ENCODE data around the gene WDR44. TPM values are rescaled to one million over a fixed set of nuclear protein-coding genes. Genes with fewer than 3 reads are reported as not detected.
"Not testable (repeated sequence)": the region's sequence is repeated elsewhere in the genome, so short reads cannot be mapped to it uniquely, and the experiment has no call there.

The WDR44 gene
- total RNA-seq, 1 experiment from 2014 or later: 8.5 TPM

GRCh38 chrX:118448273-118448783 lies 102.4 kb downstream of the WDR44 start:
- DNase-seq (ENCODE audit: low read depth, low spot score): no peak
- in situ Hi-C loops (cut with HindIII; ENCODE audit: low pct_unique_long_range_greater_than_20kb, low sequenced_read_pairs): no loop called here

- in situ Hi-C loops (cut with HindIII; ENCODE audit: low pct_unique_long_range_greater_than_20kb, low sequenced_read_pairs): no loop called here
- DNase-seq (ENCODE audit: low read depth, low spot score): no peak
Measured at GRCh38 chrX:118455013-118455412, 109.1 kb downstream of the WDR44 start.

- peak; percentile 55 for DNase-seq (ENCODE audit: low read depth, low spot score)
- in situ Hi-C loops (cut with HindIII; ENCODE audit: low pct_unique_long_range_greater_than_20kb, low sequenced_read_pairs): no loop called here
Measured at GRCh38 chrX:118459494-118459893, 113.6 kb downstream of the WDR44 start.

DNA sequence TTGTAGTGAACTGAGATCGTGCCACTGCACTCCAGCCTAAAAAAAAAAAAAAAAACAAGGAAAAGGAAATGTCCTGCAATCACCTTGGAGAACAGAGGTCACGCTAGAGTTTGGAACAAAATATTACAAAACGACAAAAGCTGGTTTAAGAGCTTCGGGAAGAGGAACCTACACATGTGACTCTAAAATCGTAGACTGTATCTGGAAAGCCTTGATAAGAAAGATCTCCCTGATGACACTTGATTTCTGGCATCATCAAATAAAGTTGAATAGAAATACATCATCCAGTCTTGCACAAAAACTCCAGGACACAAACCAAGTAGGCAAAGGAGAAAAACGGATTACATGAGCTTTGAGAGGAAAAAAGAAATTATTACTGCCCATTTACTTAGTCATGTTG lies 118.6 kb downstream of the WDR44 start:
- DNase-seq (ENCODE audit: low read depth, low spot score): no peak
- in situ Hi-C loops (cut with HindIII; ENCODE audit: low pct_unique_long_range_greater_than_20kb, low sequenced_read_pairs): no loop called here

DNA sequence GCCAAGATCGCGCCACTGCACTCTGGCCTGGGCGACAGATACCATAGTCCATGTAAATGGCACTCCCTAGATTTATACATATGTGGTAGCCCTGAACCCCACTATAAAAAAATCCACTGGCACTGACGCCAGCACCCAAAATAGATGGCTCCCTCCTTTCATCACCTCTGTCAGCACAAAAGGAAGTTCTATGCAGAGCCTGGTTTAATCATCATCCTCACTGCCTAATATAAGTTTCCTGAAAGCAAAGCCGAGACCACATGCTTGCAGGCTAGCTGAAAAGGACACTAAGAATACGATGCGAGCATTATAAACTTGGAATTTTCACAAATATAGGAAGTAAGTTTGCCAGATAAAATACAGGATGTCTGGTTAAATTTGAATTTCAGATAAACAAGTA lies 122.2 kb downstream of the WDR44 start:
- in situ Hi-C loops (cut with HindIII; ENCODE audit: low pct_unique_long_range_greater_than_20kb, low sequenced_read_pairs): no loop called here
- DNase-seq (ENCODE audit: low read depth, low spot score): no peak

GRCh38 chrX:118470721-118471347 lies 124.9 kb downstream of the WDR44 start:
- DNase-seq (ENCODE audit: low read depth, low spot score); in situ Hi-C loops (cut with HindIII; ENCODE audit: low pct_unique_long_range_greater_than_20kb, low sequenced_read_pairs): not testable (repeated sequence)

DNA sequence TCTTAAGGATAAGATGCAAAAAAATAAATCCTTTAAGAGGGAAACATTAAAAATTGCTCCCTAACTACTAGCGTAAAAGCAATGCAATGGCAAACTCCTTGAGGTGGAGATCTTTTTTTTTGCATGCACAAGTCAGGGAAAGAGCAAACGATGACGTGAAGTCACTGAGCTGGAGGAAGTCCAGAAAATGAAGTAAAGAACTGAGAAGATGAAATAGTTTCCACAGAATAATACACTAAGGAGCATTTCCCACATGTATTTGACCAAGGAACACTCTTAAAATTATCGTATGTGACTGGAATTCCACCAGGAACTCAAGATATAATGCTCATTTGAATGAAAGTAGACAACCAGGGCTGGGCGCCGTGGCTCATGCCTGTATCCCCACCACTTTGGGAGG lies 128.7 kb downstream of the WDR44 start:
- DNase-seq (ENCODE audit: low read depth, low spot score): no peak

GRCh38 chrX:118475903-118476302 lies 130.0 kb downstream of the WDR44 start:
- in situ Hi-C loops (cut with HindIII; ENCODE audit: low pct_unique_long_range_greater_than_20kb, low sequenced_read_pairs): no loop called here
- DNase-seq (ENCODE audit: low read depth, low spot score): no peak

More for the DNA sequence above, 128.7 kb downstream of the WDR44 start:
- in situ Hi-C loops (cut with HindIII; ENCODE audit: low pct_unique_long_range_greater_than_20kb, low sequenced_read_pairs): no loop called here

- DNase-seq (ENCODE audit: low read depth, low spot score): no peak
- in situ Hi-C loops (cut with HindIII; ENCODE audit: low pct_unique_long_range_greater_than_20kb, low sequenced_read_pairs): no loop called here
Measured at GRCh38 chrX:118480172-118480571, 134.3 kb downstream of the WDR44 start.

DNA sequence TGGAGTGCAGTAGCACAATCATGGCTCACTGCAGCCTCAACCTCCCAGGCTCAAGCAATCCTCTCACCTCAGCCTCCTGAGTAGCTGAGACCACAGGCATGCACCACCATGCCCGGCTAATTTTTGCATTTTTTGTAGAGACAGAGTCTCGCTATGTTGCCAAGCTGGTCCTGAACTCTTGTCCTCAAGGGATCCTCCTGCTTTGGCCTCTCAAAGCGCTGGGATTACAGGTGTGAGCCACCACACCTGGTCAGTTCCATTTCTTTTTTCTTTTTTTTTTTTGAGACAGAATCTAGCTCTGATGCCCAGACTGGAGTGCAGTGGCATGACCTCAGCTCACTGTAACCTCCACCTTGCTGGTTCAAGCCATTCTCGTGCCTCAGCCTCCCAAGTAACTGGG lies 136.5 kb downstream of the WDR44 start:
- in situ Hi-C loops (cut with HindIII; ENCODE audit: low pct_unique_long_range_greater_than_20kb, low sequenced_read_pairs); DNase-seq (ENCODE audit: low read depth, low spot score): not testable (repeated sequence)

DNA sequence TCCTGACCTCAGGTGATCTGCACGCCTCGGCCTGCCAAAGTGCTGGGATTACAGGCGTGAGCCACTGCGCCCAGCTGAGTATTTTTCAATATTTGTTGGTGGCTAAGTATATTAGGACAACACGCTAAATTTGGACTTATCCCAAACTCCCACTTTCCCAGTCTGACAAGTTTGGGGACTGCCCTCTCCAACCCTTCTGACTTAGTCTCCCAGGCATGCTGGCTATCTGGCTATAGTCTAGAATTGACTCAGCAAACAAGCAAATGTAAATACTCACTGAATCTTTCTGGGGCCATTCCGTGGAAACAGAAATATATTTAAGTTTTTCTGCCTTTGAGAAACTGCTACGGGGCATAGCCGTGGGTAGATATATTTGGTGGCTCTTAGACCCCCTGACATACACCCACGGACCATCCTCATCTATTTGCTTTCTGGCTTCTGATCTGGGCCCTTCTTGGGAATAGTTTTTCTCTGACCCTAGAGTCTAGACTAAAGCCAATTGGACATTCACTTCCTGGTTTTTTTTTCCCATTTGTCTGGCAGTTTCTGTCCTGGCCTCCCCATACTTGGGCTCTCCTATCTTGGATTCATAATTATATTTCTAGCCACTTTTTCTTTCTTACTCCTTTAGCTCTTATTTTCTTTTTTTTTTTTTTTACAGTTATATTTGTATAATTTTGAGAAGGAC lies 138.5 kb downstream of the WDR44 start:
- in situ Hi-C loops (cut with HindIII; ENCODE audit: low pct_unique_long_range_greater_than_20kb, low sequenced_read_pairs): no loop called here
- DNase-seq (ENCODE audit: low read depth, low spot score): no peak

DNA sequence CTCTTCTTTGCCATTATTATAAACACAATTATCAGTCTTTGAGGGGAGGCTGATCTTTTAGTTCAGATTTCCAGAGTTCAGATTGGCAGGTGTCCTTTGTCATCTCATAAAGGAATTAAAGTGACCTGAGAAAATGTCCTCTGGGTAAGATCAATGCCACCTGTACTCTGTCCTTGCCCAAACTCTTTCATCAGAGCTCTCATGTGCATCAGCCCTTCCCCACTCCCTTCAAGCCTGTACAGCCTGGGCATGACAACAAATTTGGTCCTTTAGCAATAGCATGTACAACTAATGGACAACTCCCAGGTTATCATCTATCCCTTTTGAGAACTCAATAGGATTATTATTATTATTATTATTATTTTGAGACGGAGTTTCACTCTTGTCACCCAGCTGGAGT lies 140.8 kb downstream of the WDR44 start:
- in situ Hi-C loops (cut with HindIII; ENCODE audit: low pct_unique_long_range_greater_than_20kb, low sequenced_read_pairs); DNase-seq (ENCODE audit: low read depth, low spot score): not testable (repeated sequence)

DNA sequence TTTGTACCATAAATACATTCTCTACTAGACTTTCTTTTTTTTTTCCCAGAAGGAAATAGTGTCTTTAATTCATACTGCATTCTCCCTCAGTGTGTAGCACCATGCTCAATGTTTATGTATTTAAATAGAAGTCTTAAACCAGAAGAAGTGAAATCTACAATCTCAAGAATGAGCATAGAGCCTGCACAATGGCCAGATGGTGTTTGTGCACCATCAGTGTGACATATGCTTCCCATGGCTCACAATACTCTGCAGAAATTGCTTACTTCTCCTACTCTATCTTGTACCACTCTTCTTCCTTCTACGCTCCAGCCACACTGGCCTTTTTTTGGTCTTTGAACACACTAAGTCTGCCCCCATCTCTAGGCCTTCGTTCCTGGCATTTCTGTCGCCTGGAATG lies 147.1 kb downstream of the WDR44 start:
- in situ Hi-C loops (cut with HindIII; ENCODE audit: low pct_unique_long_range_greater_than_20kb, low sequenced_read_pairs): no loop called here
- DNase-seq (ENCODE audit: low read depth, low spot score): no peak

- in situ Hi-C loops (cut with HindIII; ENCODE audit: low pct_unique_long_range_greater_than_20kb, low sequenced_read_pairs): no loop called here
Measured at GRCh38 chrX:118493653-118494297, 147.9 kb downstream of the WDR44 start.

GRCh38 chrX:118495061-118495921 lies 149.4 kb downstream of the WDR44 start, which contains the start of gene DOCK11:
TSS of gene DOCK11 (plus strand) at chrX:118495815. CDS start at chrX:118495972, 157 bp downstream.
- in situ Hi-C loops (cut with HindIII; ENCODE audit: low pct_unique_long_range_greater_than_20kb, low sequenced_read_pairs): no loop called here
- peak; percentile 67 for DNase-seq (ENCODE audit: low read depth, low spot score)

More at GRCh38 chrX:118493653-118494297, 147.9 kb downstream of the WDR44 start:
- DNase-seq (ENCODE audit: low read depth, low spot score): no peak

DNA sequence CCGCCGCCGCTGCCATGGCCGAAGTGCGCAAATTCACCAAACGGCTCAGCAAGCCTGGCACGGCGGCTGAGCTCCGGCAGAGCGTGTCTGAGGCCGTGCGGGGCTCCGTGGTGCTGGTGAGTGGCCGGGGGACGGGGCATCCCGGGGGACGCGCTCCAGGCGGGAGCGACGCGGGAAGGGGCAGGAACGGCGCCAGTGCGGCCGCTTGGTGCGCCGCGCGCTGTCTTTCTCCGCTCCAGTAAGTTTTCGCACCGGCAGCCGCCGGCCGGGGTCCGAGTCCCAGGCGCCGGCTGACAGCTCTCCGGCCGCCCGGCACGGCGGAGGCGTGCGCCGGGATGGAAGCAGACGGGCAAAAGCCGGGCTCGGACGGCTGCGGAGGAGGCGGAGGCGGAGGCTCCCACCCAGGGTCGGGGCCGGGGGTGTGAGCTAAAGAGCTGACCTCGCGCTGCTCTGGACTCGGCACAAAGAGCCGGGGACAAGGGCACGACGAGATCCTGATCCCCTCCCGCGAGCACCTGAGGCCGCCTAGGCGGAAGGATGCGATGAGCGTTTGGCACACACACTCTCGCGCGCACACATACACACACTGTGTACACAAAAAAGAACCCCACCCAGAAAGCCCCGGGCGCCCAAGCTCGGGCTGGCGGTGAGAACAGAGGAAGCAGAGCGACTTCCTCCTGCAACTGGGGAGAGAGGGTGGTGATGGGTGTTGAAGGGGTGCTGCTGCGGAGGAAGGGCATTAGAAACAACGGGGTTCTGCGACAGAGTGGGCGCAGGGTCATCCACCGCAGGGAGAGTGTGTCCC lies 150.3 kb downstream of the WDR44 start:
- DNase-seq (ENCODE audit: low read depth, low spot score): no peak
- in situ Hi-C loops (cut with HindIII; ENCODE audit: low pct_unique_long_range_greater_than_20kb, low sequenced_read_pairs): no loop called here

GRCh38 chrX:118496763-118497079 lies 150.8 kb downstream of the WDR44 start:
- in situ Hi-C loops (cut with HindIII; ENCODE audit: low pct_unique_long_range_greater_than_20kb, low sequenced_read_pairs): no loop called here
- no peak for DNase-seq (ENCODE audit: low read depth, low spot score)
